Measurements from ENCODE around the gene PPM1H.

- TF ChIP-seq CTCF (conservative IDR thresholded peaks at IDR 0.05; ENCODE audit: low read depth, low read length) (no peak), EZH2 (IDR thresholded peaks at IDR 0.05; ENCODE audit: borderline replicate concordance, low read depth, low read length, poor library complexity, severe bottlenecking) (no peak)
Measured at GRCh38 chr12:62933220-62933601, 1.7 kb downstream of the PPM1H start.

Data from A673 (cell line).